ENCODE data around the gene SPIRE1.
"Not testable (repeated sequence)": the region's sequence is repeated elsewhere in the genome, so short reads cannot be mapped to it uniquely, and the experiment has no call there.

The SPIRE1 gene

DNA sequence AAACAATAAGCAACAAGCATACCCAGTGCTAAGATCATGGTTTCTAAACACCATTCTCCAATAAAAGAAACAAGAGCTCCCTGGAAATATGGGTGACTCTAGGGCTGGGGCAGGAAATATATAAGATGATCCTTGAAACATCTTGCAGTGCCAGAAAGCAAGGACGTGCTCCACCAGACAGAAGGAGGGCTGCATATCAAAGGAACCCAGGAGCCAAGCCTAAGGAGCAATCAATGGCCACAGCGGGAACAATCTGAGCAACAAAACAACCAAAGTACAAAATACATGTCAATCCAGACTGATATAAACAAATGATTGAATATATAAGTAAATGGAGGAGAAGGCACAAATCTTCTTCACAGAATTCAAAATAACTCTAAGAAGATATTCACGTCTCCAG, 10.1 kb downstream of the SPIRE1 start:
- DNase-seq (ENCODE audit: low read depth in 2 of 2) = no peak

DNA sequence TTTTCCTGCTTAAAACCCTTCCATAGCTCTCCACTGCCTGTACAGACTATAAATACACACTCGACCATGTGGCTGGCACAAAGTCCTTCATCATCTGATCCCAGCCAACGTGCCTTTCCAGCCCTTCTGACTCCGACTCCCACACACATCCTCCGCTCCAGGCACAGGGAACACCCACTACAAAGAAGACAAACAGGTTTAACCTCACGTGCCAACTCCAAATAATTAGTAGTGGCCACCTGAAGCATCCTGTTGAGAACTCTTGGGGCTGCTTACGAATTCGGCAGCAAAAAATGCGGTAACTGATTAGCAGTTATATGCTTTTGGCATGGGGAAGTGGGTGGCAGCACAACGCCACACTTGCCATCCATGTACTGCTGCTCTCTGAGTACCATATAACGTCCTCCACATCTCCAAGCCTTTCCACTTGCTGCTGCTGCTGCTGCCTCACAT, 12.1 kb downstream of the SPIRE1 start:
- no peak for DNase-seq (ENCODE audit: low read depth in 2 of 2)

DNA sequence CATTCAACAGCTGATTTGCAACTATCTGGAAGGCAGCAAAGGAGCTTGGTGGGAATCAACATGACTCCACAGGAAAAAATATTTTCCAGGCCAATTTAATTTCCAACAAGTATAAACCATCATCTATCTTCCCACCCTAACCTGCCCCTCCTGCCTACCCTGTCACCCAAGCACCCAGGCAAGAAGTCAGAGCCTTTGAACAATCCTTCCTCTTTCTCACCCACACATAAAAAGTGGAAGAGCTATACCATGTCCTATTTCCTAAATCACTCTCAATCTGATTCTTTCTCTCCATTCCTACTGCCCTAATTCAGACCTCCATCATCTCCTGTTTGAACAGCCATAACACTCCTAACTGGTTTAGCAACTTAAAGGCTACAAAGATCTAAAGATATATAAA, 12.7 kb downstream of the SPIRE1 start:
- DNase-seq (ENCODE audit: low read depth in 2 of 2) = no peak

DNA sequence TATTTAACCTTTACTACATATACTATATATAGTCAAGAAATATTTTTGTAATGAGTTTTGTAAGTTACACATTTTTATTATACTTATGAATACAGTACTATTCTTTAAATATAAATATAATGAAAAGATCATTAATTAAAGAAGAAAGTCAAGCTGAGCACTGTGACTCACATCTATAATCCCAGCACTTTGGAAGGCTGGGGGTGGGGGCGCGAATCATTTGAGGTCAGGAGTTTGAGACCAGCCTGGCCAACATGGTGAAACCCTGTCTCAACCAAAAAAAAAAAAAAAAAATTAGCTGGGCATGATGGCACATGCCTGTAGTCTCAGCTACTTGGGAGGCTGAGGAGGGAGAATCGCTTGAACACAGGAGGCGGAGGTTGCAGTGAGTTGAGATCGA, 14.2 kb downstream of the SPIRE1 start:
- not testable (repeated sequence) for DNase-seq (ENCODE audit: low read depth in 2 of 2)

DNA sequence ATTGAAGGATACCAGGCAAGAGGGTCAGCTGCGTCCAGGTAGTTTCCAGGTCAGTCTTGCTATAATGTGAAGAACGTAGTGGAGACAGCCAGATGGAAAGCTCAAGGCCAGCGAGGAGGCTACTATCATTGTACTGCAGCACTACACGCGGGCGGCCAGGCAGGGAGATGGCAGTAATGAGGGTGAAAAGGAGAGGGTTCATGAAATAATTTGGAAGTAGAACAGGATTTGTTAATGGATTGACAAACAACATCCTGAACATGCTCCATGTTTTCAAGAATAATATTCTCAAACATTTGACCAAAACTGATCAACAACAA, 17.1 kb downstream of the SPIRE1 start:
- DNase-seq (ENCODE audit: low read depth in 2 of 2) = no peak

DNA sequence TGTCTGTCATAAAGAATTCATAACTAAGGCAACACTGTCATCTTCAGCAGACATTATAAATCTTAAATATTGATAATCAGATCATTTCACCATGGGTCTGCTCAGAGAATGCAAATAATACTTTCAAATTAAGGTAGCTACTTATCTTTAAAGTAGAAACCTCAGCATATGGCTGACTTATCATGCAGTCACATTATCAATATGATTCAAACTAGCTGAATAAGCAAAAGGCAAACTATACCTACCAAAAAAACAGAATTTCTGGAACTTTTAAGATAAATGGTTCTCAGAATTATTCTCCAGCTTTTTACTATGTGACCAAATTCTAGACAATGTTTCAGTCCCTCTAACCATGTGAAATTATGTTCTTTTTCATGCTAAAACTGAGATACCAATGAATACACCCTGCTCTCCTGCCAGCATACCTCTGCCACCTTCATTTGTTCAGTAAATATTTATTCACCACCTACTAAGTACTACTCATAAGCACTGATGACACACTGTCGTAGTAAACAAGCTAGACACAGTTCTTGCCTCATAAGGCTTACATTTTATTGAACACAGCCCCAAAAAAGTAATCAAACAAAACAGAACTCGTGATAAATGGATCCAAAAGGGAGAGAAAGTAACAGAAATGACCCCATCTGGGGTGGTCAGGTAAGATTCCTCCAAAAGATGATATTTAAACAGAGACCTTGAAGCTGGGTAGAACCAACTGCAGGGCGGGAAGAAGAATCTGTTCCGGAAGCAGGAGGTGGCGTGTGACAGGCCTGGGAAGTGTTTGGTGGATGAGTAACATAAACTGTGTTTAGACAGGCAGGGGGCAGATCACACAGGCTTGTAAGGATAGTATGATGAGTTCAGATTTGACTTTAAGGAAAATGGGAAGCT, 17.7 kb downstream of the SPIRE1 start:
- no peak for DNase-seq (ENCODE audit: low read depth in 2 of 2)

DNA sequence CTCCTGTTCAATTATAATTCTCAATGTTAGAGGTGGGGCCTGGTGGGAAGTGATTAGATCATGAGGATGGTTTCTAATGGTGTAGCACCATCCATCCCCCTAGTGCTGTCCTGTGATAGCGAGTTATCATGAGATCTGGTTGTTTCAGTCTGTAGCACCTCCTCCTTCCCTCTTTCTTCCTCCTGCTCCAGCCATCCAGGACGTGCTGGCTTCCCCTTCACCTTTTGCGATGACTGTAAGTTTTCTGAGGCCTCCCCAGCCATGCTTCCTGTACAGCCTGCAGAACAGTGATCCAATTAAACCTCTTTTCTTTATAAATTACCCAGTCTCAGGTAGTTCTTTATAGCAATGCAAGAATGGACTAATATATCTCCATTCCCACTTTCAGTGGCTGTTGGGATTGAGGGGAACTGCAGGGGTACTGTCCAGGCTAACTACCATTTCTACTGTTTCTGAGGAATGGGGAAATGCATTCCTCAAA, 19.2 kb downstream of the SPIRE1 start:
- no peak for DNase-seq (ENCODE audit: low read depth in 2 of 2)

DNA sequence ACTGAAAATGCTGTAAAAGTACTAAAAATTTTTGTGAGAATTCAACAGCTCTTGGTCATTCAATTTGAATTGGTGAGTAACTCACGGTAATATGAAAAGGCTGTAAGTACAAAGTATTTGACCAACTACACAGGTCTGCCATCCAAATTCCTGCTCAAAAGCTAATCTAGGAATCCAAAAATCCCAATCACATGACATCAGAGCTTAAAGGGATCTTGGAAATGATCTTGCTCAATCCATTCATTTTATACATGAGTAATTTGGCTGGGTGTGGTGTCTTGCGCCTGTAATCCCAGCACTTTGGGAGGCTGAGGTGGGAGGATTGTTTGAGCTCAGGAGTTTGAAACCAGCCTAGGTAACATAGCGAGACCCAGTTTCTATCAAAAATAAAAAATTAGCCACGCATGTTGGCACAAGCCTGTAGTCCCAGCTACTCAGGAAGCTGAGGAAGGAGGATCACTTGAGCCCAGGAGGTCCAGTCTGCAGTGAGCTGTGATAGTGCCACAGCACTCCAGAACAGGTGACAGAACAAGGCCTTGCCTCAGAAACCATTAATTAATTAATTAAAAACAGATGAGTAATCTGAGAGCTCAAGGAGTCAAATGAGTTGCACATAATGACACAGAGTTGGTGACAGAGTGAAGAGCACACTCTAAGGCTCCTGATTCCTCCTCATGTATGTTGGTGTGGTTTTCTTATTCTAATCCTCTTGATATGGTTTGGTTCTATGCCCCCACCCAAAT, 19.8 kb downstream of the SPIRE1 start:
- no peak for DNase-seq (ENCODE audit: low read depth in 2 of 2)

DNA sequence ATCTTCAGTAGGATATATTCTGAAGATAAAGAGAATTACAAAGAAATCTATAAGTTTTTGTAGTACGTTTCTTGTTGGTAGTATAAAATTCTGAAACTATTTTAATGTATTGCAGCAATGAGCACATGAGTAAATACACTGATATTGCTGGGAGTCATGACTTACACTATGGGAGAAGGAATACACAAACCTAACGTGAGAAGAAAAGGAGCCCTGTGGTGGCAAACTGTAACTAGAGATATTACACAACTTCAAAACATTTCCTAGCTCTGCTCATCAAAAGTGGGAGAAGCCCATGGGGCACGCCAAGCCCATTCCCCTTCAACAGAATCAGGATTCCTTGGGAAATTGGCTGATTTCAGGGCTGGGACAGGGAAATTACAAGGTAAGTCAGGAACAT, 20.5 kb downstream of the SPIRE1 start:
- DNase-seq (ENCODE audit: low read depth in 2 of 2) = no peak

DNA sequence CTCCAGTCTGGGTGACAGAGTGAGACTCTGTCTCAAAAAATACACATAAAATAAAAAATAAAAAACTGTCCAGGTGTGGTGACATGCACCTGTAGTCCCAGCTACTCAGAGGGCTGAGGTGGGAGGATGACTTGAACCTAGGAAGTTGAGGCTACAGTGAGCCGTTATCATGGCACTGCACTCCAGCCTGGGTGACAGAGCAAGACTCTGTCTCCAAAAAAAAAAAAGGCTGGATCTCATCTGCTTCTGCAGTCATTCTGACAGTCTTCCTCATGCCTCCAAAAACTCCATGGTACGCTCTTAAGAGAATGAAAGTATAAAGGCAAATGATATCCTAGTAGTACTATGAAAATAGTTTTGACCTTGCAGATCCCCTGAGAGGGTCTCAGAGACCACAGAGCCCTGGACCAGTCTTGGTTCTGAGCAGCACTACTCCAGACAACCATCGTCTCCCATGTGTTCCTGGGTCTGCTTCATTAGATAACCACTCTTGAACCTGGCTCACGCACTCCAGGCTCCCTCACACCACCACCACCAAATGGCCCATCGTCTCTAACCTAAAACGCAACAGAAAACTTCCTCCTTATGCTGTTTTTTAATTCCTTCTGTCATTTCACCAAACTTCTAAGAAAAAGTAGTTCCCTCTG, 26.0 kb downstream of the SPIRE1 start:
- no peak for DNase-seq (ENCODE audit: low read depth in 2 of 2)

DNA sequence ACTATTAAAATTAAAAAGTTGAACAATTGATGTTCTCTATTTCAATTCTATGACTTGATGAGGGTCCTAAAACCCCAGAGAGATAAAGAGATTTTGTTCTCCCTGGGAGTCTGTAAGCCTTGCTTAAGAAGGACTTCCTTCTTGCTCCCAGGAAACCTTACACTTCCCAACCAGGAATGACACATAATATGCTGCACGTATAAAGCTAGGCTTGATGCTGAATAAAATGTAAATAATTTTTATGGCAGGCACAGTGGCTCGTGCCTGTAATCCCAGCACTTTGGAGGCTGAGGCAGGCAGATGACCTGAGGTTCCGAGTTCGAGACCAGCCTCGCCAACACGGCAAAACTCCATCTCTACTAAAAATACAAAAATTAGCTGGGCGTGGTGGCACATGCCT, 27.8 kb downstream of the SPIRE1 start:
- no peak for DNase-seq (ENCODE audit: low read depth in 2 of 2)

DNA sequence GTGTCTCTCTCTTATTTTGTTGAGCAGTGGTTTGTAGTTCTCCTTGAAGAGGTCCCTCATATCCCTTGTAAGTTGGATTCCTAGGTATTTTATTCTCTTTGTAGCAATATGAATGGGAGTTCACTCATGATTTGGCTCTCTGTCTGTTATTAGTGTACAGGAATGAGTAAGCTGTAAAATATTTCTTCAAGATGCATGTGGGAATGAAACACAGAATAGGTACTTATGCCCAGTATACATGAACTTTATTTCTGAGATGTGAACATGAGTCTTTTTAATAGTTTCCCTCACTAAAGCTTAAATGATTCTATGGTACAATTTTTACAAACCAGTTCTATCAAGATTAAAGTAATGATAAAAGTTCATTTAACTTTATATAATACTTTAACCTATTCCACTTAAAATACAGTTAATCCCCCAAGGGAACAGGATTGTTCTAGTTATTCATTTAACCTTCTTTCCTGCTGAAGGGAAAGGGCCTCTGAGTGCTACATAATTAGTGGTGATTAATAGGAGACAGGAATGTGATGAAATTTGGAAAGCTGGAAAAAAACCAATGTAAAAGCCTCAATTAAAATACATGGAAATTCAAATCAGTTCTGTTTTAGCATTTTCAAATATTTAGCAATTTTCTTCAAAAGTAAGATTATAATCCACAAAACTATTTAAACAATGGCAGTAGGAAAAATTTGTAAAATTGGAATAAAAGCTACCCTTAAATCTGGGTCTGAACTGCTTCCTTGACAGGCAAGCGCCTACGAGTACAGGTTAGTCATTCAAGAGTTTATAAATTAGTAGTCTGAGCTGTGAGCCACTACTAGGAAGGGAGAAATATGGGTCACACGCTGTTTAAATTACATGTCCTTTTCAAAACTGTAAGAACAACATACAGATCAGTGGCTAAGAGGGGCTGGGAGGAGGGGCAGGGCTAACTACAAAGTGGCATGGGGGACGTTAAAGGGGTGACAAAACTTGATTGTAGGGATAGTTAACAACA, 28.9 kb downstream of the SPIRE1 start:
- no peak for DNase-seq (ENCODE audit: low read depth in 2 of 2)

DNA sequence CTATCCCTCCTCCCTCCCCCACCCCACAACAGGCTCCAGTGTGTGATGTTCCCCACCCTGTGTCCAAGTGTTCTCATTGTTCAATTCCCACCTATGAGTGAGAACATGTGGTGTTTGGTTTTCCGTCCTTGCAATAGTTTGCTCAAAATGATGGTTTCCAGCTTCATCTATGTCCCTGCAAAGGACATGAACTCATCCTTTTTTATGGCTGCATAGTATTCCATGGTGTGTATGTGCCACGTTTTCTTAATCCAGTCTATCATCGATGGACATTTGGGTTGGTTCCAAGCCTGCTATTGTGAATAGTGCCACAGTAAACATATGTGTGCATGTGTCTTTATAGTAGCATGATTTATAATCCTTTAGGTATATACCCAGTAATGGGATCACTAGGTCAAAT, 30.7 kb downstream of the SPIRE1 start:
- not testable (repeated sequence) for DNase-seq (ENCODE audit: low read depth in 2 of 2)

DNA sequence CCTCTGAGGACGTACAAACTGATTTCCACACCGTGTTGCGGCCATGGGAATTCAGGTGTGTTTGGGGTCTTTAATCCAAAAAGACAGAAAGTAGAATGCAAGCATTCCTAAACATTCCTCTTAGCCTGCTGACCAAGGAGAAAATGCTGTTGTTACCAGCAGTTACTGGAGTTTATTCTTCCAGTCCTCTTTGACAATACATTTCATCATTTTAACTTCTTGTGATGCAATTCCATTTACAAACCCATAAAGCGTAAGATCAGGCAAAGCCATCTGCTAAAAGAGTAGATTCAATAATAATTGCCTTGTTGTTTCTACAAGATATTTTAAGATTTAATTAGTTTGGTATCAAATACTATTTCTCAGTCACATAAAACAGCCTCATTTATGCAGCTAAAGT, 32.7 kb downstream of the SPIRE1 start:
- DNase-seq (ENCODE audit: low read depth in 2 of 2) = no peak

DNA sequence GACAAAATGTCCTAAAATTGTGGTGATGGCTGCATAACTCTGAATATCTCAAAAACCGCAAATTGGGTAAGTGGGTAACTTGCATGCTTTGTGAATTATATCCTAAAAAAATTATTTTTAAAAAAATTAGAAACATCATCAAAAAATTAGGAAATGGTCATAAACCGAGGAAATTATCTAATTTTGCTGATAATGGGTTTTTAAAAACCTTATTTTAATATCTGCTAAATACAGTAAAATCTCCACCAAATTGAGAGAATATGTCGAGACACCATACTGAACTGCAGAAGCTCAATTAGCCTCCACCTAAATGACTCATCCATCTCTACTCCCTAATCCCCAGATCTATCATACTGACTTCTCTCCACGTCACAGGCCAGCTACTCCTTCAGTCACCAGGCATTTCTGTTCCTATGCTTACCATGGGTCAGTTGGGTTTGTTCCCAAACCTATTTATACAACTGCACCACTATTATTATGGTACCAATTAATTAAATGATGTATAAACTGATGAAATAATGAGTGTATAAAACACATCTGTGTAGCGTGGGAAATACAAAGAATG, 36.1 kb downstream of the SPIRE1 start:
- DNase-seq (ENCODE audit: low read depth in 2 of 2) = no peak

DNA sequence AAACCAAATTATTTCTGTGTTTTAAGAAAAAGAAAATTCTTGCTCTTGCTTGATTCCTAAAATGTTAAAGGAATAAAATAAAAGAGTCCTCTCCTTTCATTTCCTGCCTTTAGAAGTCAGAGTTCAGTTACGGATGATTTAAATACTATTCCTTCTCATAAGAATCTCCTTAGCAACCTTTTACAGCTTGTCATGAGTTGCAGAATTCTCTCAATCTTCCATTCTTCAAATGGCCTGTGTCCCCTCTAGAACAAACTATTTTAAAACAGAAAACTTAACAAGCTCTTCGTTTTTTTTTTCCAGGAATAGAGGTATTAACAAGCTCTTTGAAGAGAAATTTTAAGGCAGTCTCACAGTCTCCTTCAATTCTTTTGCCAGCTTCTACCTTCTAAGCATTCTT, 42.2 kb downstream of the SPIRE1 start:
- no peak for DNase-seq (ENCODE audit: low read depth in 2 of 2)

DNA sequence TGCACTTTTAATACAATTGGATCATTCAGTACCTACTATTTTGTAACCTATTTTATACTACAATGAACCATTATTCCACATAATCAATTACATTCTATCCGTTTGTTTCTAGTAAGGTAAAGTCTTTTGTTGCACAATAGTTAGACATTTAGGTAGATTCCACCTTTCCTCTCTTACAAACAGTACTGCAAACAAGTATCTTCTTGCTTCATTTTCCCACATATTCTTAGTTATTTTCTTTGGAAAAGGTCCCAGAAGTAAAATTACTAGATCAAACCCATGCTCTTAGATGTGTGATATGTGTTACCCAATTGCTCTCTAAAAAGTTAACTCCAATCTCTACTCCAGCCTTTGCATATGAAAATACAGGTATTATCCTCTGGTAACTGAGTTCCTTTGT, 49.6 kb downstream of the SPIRE1 start:
- no peak for DNase-seq (ENCODE audit: low read depth in 2 of 2)

DNA sequence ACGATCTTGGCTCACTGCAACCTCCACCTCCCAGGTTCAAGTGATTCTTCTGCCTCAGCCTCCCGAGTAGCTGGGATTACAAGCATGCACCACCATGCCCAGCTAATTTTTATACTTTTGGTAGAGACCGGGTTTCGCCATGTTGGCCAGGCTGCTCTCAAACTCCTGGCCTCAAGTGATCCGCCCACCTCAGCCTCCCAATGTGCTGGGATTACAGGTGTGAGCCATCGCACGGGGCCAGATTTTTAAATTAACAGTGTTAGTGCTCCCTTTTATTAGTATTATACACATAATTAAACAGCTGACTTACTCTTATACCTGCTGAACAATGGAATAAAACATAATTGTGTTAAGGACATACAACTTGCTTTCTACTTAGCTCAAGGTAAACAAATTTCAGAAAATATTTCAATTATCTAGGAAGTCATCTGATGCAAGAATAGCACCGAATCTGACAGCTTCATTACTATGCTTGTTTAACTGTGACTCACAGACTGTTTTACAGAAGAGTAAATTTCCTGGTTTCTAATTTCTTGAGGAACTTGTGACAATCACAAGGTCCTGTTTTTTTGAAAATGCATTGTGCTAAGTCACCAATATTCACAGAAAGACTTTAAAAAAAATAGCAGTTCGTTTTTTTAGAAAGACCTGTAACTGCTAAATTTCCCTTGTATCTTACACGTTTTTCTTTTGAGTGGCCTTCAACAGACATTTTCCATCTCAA, 51.2 kb downstream of the SPIRE1 start:
- no peak for DNase-seq (ENCODE audit: low read depth in 2 of 2)

DNA sequence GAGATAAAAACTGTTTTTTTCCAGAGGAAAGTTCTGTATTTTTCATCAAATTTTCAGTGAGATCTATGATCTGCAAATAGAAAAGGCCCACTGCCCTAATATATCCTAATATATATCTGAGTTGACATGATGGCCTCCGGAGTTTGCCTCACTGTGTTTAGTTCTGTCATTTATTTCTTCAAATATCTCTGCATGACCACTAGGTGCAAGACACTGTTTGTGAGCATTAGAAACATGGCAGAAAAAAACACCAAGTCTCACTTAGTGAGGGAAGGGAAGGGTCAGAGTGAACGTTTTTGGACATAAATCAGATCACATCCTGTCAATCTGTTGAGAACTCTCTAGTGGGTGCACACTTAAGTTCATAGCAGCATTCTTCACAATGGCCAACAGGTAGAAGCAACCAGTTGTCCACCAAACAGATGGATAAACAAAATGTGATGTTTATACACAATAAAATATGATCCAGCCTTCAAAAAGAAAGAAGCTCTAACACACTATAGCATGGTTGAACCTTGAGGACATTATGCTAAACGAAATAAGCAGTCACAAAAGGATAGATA, 53.4 kb downstream of the SPIRE1 start:
- no peak for DNase-seq (ENCODE audit: low read depth in 2 of 2)

DNA sequence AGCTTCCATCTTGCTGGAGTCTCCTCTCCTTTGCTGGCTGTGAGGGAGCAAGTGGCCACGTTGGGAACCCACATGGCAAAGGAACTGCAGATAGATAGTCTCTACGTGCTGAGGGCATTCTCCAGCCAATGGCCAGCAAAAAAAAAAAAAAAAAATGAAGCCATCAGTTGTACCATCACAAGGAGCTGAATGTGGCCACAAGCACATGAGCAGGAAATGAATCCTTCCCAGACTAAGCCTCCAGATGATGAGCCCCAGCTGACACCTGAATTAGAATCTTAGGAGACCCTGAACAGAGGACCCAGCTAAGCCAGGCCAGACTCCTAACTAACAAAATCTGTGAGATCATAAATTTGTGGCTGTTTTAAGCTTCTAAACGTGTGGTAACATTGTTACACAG, 57.9 kb downstream of the SPIRE1 start:
- no peak for DNase-seq (ENCODE audit: low read depth in 2 of 2)

All from stimulated activated CD8-positive, alpha-beta memory T cell treated with anti-CD3 and anti-CD28 coated beads, Interleukin-15, amount 100 ng/mL, for 4 hours (primary cell).